Activated naive CD4-positive, alpha-beta T cell (primary cell): ENCODE data around the gene BRWD1.

Experiments used
- DNase-seq, 4 experiments: peaks; one replicate each; lab custom pipeline; 2025; lab: John Stamatoyannopoulos, UW

Gene BRWD1

DNA sequence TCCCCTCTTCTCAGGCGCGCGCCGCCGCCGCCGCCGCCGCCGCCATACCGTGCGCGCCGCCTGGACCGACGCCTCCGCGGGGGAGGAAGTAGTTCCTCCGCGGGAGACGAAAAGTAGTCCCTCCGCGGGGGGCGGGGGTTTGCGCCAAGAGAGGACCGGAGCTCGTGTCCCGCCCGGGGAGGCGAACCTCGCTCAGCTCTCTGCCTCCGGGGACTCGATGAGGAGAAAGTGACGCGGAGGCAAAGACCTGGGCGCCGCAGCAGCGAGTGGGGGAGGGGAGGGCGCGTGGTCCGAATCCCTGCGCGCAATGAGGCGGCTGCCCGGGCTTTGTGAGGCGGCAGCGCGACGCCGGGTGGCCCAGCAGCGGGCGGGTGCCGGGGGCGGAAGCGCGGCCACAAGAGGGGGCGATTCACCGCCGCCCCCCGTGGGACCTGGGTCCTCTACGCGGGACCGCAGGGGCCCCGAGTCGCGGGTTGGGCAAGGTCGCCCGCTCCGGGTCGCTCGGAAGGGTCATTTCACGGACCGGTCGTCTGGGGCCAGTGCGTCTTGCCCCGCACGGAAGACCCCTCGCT is at the start of gene BRWD1:
Gene BRWD1, minus strand, starts transcription at position 62 of the 572 bp plus-strand sequence. CDS start 141 bp downstream, outside the sequence.
- peak; percentile 63 to 73 (median 66) for DNase-seq

DNA sequence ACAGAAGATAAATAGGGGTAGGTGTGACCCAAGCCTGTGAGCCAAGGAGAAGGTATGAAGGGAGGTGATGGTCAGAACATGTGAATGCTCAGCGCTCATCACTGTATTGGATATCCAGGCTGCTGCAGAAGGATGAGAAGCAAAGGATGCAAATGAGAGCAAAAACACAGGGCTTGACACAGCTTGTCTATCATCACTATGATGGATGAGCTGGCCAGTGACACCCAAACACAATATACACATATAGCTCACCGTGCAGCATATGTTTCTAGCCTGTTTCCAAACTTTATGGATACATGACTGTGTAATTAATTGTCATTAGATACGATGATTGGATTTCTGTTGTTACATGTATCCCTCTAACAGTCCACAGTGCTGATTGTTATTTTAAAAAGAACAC is 49.3 kb upstream of the BRWD1 start:
- no peak for DNase-seq

DNA sequence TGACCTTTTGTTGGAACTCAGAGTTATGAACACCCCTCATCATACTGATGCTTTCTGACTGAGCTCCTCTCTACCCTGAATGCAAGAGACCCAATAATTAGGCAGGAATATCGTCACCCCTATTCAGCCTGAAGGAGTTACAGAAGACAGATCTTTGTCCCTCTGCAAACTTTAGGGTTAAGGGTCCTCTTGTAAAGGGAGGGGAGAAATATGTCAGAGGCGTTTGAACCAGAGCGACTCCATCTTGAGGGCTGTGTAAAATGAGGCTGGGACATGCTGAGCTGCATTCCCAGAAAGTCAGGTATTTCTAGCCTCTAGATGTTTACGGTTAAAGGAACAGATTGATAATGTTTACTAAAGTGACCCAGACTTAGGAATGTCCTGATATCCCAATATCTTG is 46.0 kb upstream of the BRWD1 start:
- DNase-seq, result no peak

DNA sequence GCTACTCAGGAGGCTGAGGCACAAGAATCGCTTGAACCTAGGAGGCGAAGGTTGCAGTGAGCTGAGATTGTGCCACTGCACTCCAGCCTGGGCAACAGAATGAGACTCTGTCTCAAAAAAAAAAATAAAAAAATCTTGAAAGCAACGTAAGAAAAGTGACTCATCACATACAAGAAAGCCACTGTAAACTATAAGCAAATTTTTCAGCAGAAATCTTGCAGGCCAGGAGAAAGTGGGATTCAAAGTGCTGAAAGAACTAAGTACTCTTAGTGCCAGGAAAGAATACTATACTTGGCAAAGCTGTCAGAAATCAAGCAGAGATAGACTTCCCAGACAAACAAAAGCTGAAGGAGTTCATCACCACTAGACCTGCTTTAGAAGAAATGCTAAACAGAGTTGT is 39.9 kb upstream of the BRWD1 start:
- no peak for DNase-seq

DNA sequence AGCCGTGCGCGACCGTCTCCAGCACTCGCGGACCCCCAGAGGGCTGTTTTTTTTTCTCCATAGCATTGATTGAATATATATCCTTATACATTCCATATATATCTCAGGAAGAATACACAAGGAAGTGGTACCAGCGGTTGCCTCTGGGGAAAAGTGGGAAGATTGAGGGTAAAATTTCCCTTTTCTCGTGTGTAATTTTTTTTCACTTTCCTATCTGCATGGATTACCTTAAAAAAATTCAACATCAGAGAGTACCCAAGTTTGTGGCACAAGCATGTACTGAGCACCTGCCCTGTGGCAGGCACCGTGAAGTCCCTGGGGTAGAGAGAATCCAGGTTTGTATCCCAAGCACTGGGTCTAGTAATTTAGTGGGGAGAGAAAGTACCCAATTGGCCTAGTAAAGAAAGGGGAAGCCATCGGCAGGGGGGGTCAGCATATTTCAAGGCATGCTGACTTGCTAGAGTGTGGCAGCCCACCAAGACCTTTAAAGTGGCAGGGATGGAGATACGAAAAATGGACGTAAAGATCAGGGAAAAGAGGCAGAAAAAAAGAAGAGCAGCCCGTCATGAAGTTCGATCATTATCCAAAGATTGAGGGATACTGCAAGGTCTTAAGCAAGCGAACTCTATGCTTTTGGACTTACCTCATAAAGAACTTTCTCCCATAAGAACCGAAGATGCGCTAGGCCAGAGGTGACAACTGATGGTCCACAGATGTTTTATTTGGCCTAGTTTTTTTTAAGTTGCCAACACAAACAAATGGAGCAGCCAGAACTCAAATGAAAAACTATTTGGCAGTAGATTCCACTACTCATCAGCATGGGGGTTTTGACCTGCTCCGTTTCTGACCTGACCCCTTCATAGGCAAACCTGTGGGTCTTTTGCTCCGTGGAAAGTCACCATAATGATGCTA is 36.9 kb upstream of the BRWD1 start:
- DNase-seq, result no peak

DNA sequence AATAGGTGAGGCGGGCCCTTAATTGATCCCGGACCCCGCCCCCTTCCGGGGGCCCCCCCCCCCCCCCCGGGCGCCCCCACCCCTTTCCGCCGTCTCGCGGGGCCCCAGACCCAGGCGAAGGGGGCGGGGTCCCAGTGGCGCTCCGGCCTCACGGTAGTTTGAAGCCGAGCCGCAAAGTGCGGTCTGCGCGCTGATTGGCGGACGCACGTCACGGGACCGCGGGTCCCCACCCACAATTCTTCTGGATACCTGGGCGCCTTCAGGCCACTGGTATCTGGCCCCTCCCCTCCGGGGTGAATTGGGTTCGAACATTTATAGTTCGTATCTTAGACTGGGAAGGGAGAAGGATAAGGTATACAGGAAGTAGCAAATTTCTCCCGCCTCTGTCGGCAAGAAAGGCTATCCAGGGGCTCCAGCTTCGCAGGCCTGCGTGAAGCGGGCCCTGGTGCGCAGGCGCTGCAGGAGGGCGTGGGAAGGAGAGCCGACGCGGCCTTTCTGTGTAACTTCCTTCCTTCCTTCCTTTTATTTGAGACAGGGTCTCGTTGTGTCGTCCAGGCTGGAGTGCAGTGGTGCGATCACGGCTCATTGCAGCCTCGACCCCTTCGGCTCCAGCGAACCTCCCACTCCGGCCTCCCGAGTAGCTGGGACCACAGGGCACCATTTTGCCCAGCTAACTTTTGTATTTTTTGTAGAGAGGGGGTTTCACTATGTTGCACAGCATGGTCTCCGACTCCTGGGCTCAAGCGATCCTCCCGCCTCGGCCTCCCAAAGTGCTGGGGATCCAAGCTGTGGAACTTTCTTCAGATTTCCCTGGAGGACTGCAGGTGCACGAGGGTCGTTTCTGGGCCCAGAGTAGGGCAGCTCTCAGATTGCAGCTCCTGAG is 36.0 kb upstream of the BRWD1 start:
- peak; percentile 94 to 98 (median 95) for DNase-seq

DNA sequence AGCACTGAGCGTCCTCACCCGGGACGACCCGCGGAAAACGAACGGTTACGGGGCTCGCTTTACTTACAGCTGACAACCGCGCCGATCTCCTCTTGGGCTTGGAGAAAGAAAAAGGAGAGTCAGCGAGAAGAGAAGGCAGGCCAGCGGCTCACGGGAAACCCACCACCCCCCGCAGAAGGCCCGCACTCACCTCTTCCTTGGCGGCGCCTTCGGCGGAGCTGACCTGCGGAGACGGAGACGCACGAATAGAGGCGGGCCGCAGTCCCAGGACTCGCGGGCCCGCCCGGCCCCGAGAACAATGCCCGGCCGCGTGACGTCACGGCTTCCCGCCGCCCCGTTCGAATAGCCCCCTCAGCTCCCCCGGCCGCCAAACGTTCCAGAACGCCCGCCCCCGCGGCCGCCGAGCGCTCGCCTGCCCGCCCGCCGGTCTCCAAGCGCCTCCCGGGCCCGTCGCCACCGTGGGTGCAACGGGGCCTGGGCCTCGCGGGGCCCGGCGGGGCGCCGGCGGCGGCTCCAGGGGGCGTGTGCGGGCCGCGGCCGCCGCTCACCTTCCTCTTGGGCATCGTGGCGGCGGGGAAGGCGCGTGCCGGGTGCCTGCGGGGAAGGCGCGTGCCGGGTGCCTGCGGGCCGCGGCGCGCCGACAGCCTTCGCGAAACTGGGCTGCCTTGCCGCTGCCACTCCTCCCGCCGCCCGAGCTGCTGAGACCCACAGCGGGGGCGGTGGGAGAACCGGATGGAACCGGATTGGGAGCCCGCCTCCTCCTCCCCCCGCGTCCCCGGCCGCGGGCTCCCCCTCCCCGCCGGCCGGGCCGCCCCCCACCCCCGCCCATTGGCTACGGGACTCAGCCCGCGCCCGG is 35.2 kb upstream of the BRWD1 start, which contains the start of gene HMGN1:
Gene HMGN1, minus strand, starts transcription at position 734 of the 856 bp plus-strand sequence. Its CDS starts 171 bp downstream, at position 563.
- peak; percentile 89 to 98 (median 92) for DNase-seq

DNA sequence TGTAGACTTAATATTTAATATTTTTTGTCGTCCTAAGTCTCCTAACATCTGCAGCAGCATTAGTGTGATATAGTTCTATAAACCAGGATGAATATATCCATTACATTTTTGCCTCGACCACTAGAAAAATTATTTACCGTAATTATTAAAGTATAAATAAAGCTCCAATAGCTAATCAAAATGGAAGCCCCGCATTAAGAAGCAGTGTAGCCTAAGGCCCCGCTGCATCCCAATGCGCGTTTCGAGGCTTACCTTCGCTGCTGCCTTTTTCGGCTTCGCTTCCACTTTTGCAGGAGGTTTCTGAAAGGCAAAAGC is 34.6 kb upstream of the BRWD1 start:
- no peak for DNase-seq

DNA sequence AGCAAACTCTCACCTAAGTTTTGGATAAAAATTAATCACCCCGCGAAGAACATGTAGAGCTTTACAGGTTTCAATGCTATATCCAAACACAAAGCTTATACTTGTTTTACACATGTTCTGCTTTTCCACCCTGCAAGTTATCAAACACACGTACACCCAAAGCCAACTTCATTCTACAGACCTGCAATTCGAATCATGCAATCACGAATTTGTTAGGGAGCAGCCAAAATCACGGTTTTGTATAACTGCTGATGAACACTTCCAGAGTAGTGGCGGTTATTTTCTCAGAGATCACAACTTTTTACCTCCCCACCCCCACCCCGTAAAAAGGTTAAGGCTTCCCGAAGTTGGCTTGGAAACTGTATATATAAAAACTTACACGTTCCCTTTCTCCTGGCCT is 34.1 kb upstream of the BRWD1 start:
- DNase-seq, result no peak

DNA sequence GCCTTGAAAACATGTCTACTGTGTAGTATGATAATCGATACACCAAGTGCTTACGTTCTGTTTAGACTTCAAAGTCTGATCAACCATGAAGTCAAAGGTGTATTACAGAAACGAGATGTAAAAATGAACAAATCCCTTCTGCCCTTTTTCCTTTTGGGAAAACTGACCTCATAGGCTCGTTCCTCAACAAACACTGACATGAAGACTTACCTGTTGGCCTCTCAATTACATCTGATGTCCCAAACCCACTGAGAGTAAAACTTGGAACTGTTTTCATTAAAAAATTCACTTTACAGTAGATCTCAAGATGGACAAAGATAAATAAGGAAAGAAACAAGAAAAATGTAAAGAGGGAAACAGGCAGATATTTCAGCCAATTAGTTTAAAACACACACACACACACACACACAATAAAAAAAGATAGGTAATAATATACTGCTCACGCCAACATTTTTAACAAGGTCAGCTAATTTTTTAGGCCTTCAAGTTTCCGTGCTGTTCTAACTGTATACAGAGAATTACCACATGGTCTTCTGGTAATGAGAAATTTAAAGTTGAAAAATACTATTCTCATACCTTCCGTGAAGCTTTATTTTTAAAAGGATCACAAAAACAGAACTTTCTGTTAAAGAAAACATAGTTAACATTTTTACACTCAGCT is 33.4 kb upstream of the BRWD1 start:
- DNase-seq, result no peak

DNA sequence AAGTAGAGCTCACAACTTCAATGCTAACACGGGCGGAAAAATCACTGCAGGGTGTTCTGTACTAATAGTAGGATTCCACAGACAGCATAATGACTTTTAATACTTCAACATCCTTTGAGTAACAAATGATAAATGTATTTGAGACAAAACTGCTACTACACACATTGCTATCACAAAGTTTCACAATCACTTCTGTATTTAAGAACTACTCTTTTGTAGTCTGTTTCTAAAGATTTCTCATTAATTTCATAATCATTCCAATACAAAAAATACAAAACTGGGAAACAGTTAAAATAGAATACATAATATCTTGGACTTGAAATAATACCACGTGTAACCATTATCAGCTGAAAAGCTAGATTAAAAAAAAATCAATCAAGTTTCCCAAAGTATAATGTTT is 32.8 kb upstream of the BRWD1 start:
- no peak for DNase-seq

DNA sequence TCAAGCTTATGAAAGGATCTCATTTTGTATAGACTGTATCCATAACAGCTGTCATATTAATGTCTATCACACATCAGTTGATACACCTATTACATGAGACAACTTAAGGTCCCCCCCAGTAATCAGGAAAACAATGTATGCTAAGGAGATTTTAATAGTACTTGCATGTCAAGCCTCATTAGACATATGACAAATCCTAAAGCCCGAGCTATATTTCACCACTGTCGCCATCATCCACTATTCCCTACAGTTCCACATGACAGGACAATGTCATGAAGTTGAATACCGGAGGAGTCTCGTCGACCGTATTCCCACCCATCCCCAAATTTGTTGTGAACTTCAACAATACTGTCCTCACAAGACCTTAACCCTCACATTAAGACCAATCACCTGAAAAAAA is 32.0 kb upstream of the BRWD1 start:
- DNase-seq, result no peak

DNA sequence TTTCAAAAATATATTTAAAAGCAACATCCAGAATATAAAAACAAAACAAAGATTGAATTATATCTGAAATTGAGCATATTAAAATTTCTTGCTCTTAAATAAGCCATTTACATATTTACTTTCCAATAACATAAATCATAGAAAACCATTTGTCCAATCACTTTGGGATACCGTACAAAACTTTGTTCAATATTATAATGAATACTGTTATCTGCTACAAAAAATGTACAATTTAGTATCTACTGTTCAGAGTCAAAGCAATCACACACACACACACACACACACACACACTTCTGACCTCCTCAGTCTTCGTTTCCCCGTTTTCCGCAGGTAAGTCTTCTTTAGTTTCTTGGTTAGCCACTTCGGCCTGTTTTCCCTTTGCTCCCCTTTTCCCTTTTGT is 31.4 kb upstream of the BRWD1 start:
- no peak for DNase-seq

DNA sequence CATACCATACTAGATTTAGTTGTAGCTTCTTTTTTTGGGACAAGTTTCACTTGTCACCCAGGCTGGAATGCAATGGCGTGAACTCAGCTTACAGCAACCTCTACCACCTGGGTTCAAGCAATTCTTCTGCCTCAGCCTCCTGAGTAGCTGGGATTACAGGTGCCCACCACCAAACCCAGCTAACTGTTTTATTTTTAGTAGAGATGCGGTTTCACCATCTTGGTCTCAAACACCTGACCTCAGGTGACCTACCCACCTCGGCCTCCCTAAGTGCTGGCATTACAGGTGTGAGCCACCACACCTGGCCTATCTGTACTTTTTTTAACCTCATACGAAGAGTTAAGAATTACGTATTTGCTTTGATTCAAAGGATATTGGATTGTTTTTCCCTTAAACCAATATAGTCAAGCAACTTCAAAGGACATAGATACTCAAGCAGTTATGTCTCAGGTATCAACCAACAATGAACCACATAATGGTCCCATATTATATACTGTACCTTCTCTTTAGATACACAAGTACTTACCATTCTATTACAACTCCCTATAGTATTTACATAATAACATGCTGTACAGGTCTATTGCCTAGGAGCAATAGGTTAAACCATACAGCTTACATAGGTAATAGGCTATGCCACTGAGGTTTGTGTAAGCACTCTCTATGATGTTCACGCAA is 28.0 kb upstream of the BRWD1 start:
- DNase-seq, result no peak

DNA sequence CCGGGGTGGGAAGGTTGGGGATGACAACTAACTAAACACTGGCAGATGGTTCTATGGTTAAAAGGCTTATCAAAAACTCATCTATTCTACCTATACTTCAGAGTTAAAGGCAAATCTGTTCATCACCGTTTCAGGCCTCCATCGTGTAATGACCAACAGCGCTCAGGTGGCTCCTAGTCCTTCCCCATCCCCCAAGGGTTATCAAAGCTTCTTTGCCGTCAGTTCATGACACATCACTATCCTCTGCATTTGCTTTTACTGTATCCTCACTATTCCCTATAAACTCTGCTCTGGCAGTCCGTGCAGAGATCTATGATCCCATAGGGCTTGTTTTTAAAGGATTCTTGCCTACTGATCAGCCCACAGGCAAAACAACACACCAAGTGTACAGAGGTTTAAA is 27.3 kb upstream of the BRWD1 start:
- no peak for DNase-seq

DNA sequence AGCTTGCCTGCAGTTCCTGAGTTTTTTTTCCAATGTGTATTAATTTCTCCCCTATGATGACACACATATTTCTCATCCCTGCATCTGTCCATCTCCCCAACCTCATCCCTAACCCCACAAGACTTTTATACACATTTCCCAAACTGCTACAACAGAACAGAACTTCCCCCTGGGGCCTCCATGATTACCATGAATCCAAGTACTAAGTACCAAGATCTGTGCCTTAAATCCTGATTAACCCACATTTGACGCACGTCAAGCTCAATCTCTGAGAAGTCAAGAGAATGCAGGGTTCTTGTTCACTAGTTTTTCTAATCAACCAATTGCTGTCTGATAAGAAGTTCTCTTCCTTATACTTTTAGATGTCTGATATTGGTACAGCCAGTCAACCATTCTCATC is 25.8 kb upstream of the BRWD1 start:
- DNase-seq, result no peak

DNA sequence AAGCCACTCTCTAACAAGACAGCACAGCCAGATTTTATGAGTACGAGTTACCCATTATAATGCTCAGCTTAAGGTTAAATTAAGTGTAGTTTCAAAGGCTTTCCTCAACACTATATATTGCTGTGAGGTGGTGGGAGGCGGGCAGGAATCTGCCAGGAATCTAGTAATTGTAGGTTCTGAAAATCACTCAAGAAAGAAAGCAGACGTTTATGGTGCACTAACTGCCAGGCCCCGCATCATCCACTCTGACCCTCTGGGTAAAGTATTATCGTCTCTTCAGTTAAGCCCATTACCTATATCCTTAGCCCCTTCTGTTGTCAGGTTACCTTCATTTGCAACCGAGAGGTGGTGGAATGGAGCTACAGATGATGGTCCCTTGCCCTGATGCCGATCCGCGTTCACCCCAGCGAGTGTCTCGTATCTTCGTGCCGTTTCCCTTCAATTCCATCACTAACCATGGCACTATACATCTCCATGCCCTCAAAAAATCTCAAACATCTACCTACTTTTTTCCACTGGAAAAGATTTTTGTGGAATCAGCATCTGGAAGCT is 23.1 kb upstream of the BRWD1 start:
- no peak for DNase-seq

DNA sequence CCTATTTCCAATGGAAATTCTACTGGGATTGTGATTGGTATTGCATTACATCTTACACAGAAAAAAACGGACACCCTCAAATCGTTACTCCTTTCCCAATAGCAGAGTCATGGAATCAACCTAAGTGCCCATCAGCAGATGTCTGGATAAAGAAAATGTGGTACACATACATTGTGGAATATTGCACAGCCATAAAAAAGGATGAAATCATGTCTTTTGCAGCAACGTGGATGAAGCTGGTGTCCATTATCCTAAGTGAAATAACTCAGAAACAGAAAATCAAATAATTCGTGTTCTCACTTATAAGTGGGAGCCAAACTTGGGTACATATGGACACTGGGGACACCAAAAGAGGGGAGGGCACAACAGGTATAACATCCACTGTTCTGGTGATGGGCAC is 21.2 kb upstream of the BRWD1 start:
- no peak for DNase-seq

DNA sequence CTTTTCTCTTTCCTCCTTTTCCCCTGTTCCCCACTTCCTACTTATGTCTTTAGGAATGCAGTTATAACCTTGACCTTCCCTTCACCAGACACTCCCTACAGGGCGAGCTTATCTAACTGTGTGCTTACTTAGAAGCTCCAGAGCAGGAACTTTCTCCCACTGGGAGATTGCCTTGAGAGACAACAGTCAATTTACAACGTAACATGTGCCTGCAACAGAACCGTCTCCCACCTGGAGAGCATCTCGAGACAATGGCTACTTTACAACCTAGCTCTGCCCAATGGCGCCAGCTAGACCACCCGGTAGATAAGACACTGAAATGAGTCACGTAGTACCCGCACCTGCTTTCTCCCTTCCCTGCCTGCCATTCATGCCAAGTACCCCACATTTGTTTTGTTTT is 18.7 kb upstream of the BRWD1 start:
- DNase-seq, result no peak

DNA sequence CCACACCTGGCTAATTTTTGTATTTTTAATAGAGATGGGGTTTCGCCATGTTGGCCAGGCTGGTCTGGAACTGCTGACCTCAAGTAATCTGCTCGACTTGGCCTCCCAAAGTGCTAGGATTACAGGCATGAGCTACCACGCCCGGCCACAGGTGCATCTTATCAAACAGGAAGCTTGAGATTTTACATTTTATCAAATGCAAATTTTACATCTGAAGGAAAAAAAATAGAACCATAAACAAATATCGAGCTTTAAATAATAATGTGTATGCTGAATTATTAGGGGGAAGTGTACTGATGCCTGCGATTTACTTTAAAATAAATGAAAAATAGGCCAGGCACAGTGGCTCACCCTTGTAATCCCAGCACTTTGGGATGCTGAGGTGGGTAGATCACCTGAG is 16.6 kb upstream of the BRWD1 start:
- no peak for DNase-seq
